HK-2 (cell line): Measurements from ENCODE around the gene NPB.

Experiments
- DNase-seq: peaks from one replicate; pipeline ENCODE4 v3.0.0-alpha.2; 2018; ENCODE audit not compliant: unreplicated experiment

NPB gene

DNA sequence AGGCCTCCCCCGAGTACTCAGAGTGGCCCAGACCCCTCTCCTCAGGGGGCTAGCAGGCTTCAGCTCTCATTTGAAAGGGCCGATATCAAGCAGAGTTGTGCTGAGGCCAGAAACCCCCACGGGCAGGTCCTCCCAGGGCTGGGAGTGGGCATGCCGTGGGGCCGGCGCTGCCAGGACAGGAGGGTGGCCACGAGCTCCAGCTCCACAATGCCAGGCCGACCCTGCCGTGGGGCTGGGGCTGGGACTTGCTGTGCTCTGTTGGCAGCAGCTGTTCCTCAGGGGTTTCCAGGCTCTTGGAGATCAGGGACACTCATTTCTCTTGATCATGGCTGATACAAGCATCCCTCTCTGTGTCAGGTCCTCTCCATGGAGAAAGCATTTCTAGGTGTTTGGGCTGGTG lies 3.2 kb upstream of the NPB start:
- no peak for DNase-seq

DNA sequence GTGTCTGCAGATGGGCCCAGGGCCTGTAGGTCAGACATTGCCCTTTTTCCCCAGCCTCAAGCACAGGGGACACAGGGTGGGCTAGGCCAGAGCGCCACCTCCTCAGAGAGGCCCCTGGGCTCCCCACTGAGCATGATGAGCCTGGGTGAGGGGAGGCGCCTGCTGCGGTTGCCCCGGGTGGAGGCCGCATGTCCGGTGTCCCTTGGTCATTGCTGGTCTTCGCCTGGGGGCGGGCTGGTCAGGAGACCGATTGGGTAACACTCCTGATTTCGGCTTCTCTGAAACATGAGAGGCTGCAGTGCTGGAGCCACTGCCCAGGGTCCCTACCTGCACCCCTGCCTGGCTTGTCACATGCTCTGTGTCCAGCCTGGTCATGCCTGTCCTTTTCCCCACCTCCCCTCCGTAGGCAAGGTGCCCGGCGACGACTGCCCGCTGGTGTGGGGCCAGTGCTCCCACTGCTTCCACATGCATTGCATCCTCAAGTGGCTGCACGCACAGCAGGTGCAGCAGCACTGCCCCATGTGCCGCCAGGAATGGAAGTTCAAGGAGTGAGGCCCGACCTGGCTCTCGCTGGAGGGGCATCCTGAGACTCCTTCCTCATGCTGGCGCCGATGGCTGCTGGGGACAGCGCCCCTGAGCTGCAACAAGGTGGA lies 2.4 kb upstream of the NPB start:
- DNase-seq, result no peak

DNA sequence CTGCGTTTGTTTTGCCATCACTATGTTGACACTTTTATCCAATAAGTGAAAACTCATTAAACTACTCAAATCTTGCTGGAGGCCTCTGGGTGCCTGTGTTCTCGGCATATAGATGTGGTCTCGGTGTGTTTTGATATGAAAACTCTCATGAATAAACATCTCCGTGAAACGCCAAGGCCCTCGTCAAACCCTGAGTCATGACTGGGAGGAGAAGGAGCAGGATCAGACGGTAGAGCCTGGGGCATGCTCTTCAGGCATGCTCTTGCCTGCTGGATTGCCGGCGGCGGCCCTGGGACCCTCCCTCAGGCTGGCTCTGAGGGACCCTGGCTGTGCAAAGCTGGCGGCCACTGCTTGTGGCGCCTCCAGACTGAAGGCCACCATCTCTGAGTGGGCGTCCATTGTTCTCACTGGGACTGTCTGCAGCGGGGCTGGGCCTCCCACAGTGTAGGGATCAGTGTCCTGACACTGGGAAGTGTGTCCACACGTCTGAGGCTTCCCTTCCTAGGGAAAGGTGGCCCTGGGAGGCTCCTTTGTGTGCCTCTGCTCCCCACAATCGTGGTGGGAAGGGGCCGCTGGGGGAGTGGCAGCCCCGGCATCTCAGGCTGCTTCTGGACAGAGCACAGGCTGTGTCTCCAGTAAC lies 1.7 kb upstream of the NPB start:
- DNase-seq, result no peak

DNA sequence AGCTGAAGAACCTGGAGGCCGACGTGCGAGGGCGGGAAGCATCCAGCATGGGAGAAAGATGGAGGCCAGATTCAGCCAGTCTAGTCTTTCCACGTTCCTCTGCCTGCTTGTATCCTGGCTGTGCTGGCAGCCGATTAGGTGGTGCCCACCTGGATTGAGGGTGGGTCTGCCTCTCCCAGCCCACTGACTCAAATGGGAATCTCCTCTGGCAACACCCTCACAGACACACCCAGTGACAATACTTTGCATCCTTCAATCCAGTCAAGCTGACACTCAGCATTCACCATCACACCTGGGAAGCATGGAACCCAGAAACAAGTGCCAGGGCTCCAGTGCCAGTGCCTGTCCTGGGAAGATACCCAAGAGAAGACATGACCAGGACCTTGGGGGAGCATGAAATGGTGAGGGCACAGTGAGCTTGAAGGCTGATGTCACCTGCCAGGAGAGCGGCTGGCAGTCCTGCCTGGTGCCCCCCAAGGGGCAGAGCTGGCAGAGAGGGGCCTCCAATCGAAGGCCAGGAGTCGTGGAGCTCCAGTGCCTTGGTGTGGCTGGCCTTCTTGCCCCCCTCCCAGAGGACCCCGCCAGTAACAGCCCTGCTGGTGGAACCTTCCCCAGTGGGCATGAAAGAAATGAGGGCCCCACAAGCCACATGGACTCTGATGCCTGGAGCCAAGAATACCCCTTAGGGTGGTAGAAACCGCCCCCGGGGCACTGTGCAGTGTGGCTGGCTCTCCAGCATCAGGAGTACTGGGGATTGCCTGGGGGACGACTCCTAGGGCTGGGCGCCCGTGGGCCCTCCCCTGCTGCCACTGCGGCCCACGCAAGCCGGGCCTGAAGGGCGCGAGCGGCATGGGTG lies 643 bp upstream of the NPB start:
- DNase-seq, result no peak

DNA sequence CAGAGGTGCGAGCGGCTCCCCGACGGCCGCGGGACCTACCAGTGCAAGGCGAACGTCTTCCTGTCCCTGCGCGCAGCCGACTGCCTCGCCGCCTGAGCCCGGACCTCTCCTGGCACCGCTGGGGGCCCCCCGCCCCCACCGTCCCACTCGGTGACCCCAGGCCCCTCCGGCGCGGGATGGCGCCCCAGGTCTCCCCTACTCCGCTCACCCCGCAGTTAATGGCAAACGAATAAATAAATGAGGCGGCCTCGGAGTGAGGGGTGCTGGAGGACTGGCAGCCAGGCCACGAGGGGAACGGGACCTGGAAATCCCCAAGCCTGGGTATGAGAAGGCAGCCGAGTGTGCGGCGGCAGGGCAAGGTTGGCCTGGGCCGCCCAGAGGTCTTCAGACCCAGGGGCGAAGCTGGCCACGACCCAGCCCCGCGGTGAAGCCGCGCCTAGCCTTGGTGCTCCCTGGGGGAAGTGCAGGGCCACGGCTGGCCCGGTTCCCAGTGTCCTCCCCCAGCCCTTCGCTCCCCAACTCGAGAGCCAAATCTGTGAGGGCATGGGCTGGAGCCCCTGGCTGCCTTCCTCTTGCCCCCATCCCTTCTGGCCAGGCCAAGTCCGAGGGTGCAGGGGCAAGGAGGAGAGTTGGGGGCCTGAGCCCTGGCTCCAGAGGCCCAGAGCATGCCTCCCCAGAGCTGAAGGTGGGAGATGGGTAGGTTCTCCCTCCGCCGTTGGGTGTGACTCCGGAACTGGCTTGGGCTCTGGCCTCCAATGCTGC lies 796 bp downstream of the NPB start:
- no peak for DNase-seq

GRCh38 chr17:81903415-81903831 lies 1.4 kb downstream of the NPB start:
- DNase-seq, result no peak

GRCh38 chr17:81903896-81904599 lies 2.0 kb downstream of the NPB start:
- DNase-seq, result no peak

- no peak for DNase-seq
Observed at GRCh38 chr17:81904600-81905423, 2.8 kb downstream of the NPB start.

DNA sequence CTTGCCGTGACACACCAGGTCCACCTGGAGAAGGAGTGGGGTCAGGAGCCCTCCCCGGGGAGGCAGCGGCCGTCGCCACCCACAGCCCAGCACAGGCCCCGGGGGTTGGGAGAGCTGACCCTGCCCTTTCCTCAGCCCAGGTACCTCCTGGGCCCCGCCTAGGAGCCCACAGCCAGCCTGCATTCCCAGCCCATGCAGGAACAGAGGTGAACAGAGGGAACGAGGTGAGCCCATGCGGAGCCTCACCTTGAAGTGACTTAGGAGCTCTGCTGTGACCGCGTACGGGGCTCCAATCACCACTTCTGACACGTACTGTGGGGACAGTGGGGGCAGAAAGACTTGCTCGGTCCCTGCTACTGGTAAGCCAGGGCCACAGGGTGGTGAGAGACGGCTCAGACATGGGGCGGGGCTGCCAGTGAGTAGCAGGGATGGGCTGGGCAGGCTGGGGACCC lies 3.4 kb downstream of the NPB start:
- DNase-seq, result no peak

GRCh38 chr17:81905993-81906392 lies 4.0 kb downstream of the NPB start:
- DNase-seq, result no peak

DNA sequence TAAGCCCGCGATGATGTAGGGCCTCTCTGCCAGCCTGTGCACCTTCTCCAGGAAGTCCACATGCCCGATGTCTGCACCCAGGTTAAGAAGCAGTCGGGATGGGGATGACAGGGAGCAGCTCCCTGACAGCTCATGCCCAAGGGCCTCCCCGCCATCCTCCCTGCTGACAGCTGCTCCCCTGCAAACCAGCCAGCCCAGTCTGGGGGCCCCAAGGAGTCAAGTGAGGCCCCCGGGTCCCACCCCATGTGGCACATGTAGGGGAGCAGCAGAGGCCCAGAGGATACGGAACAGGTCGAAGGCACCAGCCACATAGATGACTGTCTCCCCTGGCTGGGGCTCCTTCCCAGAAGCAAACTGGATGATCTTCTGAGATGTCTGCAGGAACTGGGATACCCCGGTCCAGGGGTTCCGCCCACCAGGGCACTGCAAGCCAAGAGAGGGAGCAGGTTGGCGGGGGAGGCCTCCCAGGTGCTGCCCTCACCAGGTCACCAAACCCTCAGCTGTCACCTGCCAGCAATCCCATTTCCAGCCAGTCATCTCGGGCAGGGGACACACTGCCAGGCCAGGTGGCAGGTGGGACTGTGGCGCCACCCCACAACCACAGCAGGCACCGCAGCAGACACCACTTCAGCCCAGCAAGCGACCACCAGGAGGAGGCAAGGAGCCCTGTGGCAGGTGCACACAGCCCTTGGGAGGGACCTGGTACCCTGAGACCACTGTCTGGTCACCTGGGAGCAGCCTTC lies 4.6 kb downstream of the NPB start:
- no peak for DNase-seq

GRCh38 chr17:81907219-81908145 lies 5.4 kb downstream of the NPB start:
- DNase-seq, result no peak

- DNase-seq, result no peak
Observed at GRCh38 chr17:81908793-81909192, 6.8 kb downstream of the NPB start.

- no peak for DNase-seq
Observed at GRCh38 chr17:81909231-81909630, 7.2 kb downstream of the NPB start.

DNA sequence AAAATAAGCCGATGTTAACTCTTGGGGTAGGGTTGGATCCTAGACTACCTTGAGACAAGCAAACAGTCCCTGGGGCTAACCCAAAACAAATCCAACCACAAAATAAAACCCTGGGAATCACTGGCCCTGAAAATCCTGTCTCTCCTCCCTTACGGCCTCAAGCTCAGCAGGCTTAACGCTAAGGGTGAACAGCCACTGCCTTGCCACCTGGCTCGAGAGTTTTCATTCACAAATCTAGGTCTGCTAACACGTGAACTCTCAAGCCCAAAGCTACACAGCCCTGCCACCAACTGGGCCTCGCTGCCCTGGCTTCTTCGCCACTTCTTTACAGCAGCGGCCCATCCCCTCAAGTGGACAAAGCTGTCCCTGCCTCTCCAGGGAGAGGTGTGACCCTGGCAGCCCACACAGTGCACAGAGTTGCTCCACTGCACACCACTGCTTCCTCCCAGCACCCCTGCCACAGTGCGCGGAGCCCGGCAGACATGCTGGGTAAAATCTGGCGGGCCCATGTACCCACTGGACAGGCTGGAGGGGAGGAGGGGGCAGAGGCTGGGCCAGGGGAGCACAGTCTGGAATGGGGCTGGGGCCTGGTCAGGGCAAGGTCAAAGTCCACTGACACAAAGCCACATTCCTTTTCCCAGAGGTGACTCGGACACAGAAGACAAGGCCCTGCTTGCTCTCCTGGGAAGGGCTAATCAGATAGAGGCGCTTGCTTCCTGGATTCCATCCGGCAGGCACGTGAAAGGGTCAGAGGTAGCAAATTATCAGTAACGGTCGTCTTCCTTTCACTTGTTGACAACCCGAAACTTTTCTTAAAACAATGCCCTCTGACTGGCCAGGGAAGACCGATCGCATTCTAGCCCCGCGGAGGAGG lies 8.2 kb downstream of the NPB start:
- DNase-seq, result peak; percentile 51

DNA sequence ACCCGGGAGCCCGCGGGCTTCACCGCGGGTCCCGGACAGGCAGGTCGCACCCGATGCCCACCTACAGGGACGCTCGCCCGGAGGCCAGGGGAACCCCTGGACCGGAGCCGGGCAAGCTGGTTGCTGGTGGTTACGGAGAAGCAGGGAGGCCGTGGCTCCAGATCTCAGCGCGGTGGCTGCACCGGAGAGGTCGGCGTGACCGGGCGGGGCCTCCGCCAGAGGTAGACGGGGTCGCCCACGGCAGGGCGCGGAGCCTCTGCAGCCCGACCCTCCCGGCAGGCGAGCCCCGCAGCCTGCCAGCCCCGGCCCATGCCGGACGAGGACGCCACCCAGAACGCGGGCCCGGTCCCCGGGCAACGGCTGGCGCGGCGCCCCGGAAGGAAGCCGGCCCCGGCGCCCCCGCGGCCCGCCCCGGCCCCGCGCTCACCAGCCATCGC lies 8.8 kb downstream of the NPB start:
- DNase-seq, result no peak

GRCh38 chr17:81911277-81911961 lies 9.4 kb downstream of the NPB start, which contains the start of gene PCYT2:
Gene PCYT2, minus strand, starts transcription at chr17:81911399. Its CDS starts 44 bp downstream, at chr17:81911355.
- DNase-seq, result peak; percentile 95
